ENCODE data around the gene MBTPS2.

DNA sequence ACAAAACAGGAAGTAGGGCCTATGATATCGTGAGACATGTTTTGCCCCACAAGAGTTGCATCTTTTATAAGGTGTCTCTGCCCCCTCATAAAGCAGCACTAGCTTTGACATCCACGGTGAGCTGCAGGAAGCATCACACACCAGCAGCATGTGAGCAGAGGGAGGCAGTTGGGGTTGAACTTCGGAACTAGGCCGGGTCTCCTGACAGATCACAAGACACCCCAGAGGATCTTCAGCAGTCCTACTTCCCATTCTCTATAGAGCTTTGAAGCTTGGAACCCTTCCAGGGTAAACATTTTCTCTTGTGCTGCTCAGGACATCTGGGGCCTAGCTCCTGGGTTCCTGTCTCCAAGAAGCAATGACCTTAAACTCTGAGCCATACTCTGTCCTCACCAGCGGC, 43.8 kb downstream of the MBTPS2 start:
- TF ChIP-seq CTCF (IDR thresholded peaks at IDR 0.05; ENCODE audit: low read depth, low read length, missing input control) (no peak), HNF4G (IDR thresholded peaks at IDR 0.05) (no peak), YY1 (IDR thresholded peaks at IDR 0.05) (no peak), RAD21 (IDR thresholded peaks at IDR 0.05) (no peak), NR2F2 (IDR thresholded peaks at IDR 0.05) (no peak), SP1 (IDR thresholded peaks at IDR 0.05) (no peak), EGR1 (IDR thresholded peaks at IDR 0.05; ENCODE audit: low read depth in 2 of 2) (no peak), GABPA (IDR thresholded peaks at IDR 0.05 in 1 of 2, conservative IDR thresholded peaks at IDR 0.05 in 1 of 2) (no peak), RXRA (IDR thresholded peaks at IDR 0.05) (no peak)
- TF ChIP-seq, protein P1, sequence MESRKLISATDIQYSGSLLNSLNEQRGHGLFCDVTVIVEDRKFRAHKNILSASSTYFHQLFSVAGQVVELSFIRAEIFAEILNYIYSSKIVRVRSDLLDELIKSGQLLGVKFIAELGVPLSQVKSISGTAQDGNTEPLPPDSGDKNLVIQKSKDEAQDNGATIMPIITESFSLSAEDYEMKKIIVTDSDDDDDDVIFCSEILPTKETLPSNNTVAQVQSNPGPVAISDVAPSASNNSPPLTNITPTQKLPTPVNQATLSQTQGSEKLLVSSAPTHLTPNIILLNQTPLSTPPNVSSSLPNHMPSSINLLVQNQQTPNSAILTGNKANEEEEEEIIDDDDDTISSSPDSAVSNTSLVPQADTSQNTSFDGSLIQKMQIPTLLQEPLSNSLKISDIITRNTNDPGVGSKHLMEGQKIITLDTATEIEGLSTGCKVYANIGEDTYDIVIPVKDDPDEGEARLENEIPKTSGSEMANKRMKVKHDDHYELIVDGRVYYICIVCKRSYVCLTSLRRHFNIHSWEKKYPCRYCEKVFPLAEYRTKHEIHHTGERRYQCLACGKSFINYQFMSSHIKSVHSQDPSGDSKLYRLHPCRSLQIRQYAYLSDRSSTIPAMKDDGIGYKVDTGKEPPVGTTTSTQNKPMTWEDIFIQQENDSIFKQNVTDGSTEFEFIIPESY (IDR thresholded peaks at IDR 0.05) = no peak
- TF ChIP-seq, protein P2, sequence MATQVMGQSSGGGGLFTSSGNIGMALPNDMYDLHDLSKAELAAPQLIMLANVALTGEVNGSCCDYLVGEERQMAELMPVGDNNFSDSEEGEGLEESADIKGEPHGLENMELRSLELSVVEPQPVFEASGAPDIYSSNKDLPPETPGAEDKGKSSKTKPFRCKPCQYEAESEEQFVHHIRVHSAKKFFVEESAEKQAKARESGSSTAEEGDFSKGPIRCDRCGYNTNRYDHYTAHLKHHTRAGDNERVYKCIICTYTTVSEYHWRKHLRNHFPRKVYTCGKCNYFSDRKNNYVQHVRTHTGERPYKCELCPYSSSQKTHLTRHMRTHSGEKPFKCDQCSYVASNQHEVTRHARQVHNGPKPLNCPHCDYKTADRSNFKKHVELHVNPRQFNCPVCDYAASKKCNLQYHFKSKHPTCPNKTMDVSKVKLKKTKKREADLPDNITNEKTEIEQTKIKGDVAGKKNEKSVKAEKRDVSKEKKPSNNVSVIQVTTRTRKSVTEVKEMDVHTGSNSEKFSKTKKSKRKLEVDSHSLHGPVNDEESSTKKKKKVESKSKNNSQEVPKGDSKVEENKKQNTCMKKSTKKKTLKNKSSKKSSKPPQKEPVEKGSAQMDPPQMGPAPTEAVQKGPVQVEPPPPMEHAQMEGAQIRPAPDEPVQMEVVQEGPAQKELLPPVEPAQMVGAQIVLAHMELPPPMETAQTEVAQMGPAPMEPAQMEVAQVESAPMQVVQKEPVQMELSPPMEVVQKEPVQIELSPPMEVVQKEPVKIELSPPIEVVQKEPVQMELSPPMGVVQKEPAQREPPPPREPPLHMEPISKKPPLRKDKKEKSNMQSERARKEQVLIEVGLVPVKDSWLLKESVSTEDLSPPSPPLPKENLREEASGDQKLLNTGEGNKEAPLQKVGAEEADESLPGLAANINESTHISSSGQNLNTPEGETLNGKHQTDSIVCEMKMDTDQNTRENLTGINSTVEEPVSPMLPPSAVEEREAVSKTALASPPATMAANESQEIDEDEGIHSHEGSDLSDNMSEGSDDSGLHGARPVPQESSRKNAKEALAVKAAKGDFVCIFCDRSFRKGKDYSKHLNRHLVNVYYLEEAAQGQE (IDR thresholded peaks at IDR 0.05) = no peak

Measured in liver (tissue), 3 donors.